Activated naive CD4-positive, alpha-beta T cell treated with anti-CD3 and anti-CD28 coated beads, Interleukin-2, amount 50 U/mL, for 72 hours (primary cell): ENCODE measurements around the gene C9orf78. TPM values are rescaled to one million over a fixed set of nuclear protein-coding genes. Genes with fewer than 3 reads are reported as not detected.

Source experiments
- ATAC-seq, 2 donors: fragments of 150-1000 bp; cut with Tn5 transposase; 2 replicates each; pipeline ENCODE4 v1.10.0; 2021; ENCODE audit warnings: mild to moderate bottlenecking in 2 of 2, moderate library complexity in 2 of 2
- DNase-seq, 2 donors: peaks; one replicate each; pipeline ENCODE4 v3.0.0; 2021 to 2022; ENCODE audit warnings: low spot score in 2 of 2
- H3K27ac Mint-ChIP-seq, 2 donors: one replicate each; pipeline ENCODE4 v1.8.0; 2022; ENCODE audit warnings: mild to moderate bottlenecking in 2 of 2, mixed read lengths in 2 of 2
- H3K36me3 Mint-ChIP-seq, 2 donors: one replicate each; pipeline ENCODE4 v1.8.0; 2022; ENCODE audit warnings: mixed read lengths in 2 of 2
- H3K9me3 Mint-ChIP-seq, 2 donors: one replicate each; pipeline ENCODE4 v1.8.0; 2022; ENCODE audit warnings: mixed read lengths in 2 of 2
- total RNA-seq, 2 donors: library from RNA; stranded (reverse); gene quantifications; one replicate each; pipeline ENCODE4 v1.2.3, GENCODE V29; 2022

Gene C9orf78, protein sequence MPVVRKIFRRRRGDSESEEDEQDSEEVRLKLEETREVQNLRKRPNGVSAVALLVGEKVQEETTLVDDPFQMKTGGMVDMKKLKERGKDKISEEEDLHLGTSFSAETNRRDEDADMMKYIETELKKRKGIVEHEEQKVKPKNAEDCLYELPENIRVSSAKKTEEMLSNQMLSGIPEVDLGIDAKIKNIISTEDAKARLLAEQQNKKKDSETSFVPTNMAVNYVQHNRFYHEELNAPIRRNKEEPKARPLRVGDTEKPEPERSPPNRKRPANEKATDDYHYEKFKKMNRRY
- total RNA-seq = 10 to 100 TPM; 43.9 to 58.4 TPM

DNA sequence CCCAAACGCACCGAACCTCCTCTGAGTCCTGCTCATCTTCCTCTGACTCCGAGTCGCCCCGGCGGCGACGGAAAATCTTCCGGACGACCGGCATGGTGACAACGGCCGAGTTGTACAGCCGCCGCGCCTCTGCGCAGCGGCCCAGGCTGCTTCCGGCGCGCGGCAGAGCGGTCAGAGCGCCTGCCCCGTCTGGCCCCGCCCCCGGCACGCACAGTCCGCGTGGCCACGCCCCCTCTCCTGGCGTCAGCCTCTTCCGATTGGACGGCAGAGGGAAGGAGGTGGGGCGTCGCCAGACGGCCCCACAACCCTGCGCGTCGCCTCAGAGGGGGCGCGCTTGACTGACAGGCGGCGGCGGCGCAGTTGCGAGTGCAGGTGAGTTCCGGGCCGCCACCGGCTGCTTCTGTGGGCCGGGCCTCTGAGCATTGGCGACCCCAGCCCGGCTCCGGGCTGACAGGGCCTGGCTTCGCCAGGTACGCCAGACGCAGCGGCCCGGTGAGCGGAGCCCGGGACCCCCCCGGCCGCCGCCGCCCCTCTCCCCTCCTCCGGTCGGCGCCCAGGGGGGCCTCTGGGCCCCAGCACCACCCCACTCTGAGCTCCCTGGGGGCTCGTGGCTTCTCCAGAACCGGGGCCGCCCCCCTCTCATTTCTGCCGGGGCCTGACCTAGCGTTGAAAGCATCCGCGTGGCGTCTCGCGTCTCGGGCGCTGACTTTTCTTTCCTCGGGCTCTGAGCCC, at the start of gene C9orf78, which contains the start of gene USP20:
C9orf78 (minus strand) TSS at position 148 of the 732 bp plus-strand sequence; CDS start at position 94, 54 bp downstream.
USP20 (plus strand) TSS at position 331 of the 732 bp plus-strand sequence. CDS start 17,098 bp downstream, outside the sequence.
- peak; percentile 98 for DNase-seq
- H3K27ac Mint-ChIP-seq = peak within 1 kb of the TSS; percentile 89 to 99
- H3K36me3 Mint-ChIP-seq = peaks cover 37 to 43% of the 10 kb centered on the region in 2 donors
- no peaks in the 10 kb centered on the region for H3K9me3 Mint-ChIP-seq
- ATAC-seq = peak; percentile 84 to 93

DNA sequence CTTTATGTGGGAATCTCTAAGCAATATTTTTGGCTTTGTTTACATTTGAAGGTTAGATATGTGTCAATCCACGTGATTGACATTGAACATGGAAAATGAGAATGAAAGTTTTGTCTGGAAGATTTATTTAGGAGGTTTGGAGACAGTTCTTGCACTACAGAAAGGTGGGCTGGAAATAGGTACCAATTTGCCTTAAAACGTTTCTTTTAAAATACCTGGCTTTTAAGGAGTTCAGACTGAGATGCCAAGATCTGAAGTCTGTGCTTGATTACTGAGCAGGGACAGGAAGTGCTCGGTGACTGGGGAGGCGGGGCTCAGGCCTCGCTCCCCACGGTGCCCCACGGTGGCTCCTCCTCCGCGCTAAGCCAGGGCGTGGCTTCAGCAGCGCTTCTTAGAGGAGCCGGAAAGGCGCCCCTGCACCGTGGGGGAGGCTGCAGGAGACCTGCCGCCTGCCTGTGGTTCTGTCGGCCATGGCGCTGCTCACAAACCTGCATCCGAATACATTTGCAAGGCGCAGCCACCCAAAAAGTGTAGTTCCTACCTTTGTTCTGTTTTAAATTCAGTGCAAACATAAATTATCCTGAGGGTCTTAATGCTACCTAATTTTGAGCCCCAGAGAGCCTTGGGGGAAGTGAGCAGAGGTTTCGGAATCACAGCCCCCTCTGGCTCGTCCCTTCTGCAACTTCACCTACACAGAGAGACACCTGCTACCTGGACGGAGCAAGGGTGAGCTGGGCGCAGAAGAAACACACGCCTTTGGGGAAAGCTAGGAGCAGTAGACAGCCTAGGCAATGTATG, 49.3 kb upstream of the C9orf78 start:
- peaks cover 16 to 17% of the 10 kb centered on the region in 2 donors for H3K36me3 Mint-ChIP-seq

GRCh38 chr9:129881547-129882324, 46.7 kb upstream of the C9orf78 start:
- no peak for ATAC-seq
- H3K27ac Mint-ChIP-seq = peak overlapping the region; percentile 57 to 85

More for the DNA sequence above, 49.3 kb upstream of the C9orf78 start:
- peak; percentile 47 to 56 for ATAC-seq
- Mint-ChIP-seq H3K27ac (peak overlapping the region; percentile 97 to 98), H3K9me3 (no peaks in the 10 kb centered on the region)
- peak; percentile 93 to 96 for DNase-seq

GRCh38 chr9:129880654-129881546, 45.8 kb upstream of the C9orf78 start:
- Mint-ChIP-seq H3K27ac (peak overlapping the region; percentile 37 to 85), H3K9me3 (no peaks in the 10 kb centered on the region), H3K36me3 (peaks cover 6 to 14% of the 10 kb centered on the region in 2 donors)
- DNase-seq (no peak), ATAC-seq (no peak)

More at GRCh38 chr9:129881547-129882324, 46.7 kb upstream of the C9orf78 start:
- no peaks in the 10 kb centered on the region for H3K9me3 Mint-ChIP-seq
- DNase-seq = no peak
- peaks cover 6 to 14% of the 10 kb centered on the region in 2 donors for H3K36me3 Mint-ChIP-seq

GRCh38 chr9:129879991-129880653, 45.0 kb upstream of the C9orf78 start:
- no peaks in the 10 kb centered on the region for H3K9me3 Mint-ChIP-seq
- peaks cover 6 to 9% of the 10 kb centered on the region in 2 donors for H3K36me3 Mint-ChIP-seq
- peak overlapping the region in 1 of 2 donors; percentile 81 for H3K27ac Mint-ChIP-seq
- ATAC-seq (no peak), DNase-seq (no peak)

DNA sequence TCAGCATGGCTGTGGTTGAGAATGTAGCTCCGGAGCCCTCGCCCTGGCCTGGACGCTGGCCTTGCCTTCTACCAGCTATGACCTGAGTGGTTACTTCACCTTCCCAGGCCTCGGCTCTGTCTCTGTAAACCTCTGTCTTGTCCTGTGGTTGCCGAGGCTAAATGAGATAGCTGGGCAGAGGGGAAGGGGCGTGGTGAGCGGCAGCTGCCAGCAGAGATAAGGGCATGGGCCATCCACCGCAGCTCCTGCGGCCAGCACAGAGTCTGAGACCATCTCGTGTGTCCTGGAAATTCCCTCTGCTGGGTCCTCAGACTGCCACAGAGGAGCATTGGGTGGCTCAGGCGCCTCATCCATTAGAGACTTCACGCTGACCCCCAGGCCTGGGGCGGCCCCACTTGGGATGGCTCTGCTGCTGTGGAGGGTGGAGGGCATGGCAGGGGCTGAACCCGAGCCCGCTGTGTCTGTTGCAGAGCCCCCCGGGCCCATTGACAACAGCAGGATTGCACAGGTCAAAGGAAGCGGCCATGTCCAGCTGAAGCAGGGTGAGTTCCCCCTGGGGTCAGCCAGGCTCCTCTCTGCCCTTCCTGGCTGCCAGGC, 44.1 kb upstream of the C9orf78 start:
- Mint-ChIP-seq H3K27ac (no peak overlapping the region), H3K9me3 (no peaks in the 10 kb centered on the region), H3K36me3 (no peaks in the 10 kb centered on the region)
- DNase-seq (no peak), ATAC-seq (no peak)

GRCh38 chr9:129878291-129878690, 43.2 kb upstream of the C9orf78 start:
- peaks cover 0 to 8% of the 10 kb centered on the region in 2 donors for H3K36me3 Mint-ChIP-seq
- peak overlapping the region in 1 of 2 donors; percentile 65 for H3K27ac Mint-ChIP-seq
- DNase-seq = no peak
- H3K9me3 Mint-ChIP-seq = no peaks in the 10 kb centered on the region
- ATAC-seq = peak in 1 of 2 donors; percentile 5

- Mint-ChIP-seq H3K27ac (peak overlapping the region; percentile 29 to 41), H3K36me3 (peaks cover 0 to 9% of the 10 kb centered on the region in 2 donors), H3K9me3 (no peaks in the 10 kb centered on the region)
- DNase-seq = no peak
- no peak for ATAC-seq
These were observed 41.7 kb upstream of the C9orf78 start for GRCh38 chr9:129876815-129877214.

- Mint-ChIP-seq H3K36me3 (peaks cover 8 to 16% of the 10 kb centered on the region in 2 donors), H3K9me3 (no peaks in the 10 kb centered on the region), H3K27ac (peak overlapping the region in 1 of 2 donors; percentile 51)
- DNase-seq = no peak
- ATAC-seq = no peak
These were observed 40.8 kb upstream of the C9orf78 start for GRCh38 chr9:129875687-129876395.

GRCh38 chr9:129875181-129875611, 40.1 kb upstream of the C9orf78 start:
- no peak for DNase-seq
- H3K36me3 Mint-ChIP-seq = peaks cover 11 to 18% of the 10 kb centered on the region in 2 donors
- H3K27ac Mint-ChIP-seq = peak overlapping the region in 1 of 2 donors; percentile 65

DNA sequence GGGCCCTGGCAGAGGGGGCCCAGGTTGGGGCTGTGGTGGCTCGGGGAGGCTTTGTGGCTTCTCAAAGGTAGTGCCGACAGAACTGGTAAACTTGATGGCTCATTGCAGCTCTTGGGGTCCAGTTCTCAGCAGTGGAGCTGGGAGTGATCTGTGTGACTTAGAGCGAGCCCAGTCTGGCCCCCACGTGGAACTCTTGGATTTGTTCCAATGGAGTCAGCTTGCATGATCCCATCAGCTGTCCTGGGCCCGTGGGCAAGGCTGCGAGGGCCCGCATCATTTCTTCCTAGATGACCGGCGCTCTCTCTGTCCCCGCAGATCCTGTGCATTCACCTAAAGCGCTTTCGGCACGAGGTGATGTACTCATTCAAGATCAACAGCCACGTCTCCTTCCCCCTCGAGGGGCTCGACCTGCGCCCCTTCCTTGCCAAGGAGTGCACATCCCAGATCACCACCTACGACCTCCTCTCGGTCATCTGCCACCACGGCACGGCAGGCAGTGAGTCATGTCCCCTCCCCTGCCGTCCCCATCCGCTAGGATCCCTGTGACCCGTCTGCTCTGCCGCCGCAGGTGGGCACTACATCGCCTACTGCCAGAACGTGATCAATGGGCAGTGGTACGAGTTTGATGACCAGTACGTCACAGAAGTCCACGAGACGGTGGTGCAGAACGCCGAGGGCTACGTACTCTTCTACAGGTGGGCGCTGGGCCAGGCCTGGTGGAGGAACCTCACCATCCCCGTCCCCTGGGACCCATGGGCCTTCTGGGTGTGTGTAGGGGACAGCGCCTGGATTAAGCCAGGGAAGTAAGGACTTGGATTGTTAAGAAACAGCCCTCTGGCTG, 39.4 kb upstream of the C9orf78 start:
- Mint-ChIP-seq H3K27ac (peak overlapping the region in 1 of 2 donors; percentile 65), H3K9me3 (no peaks in the 10 kb centered on the region)

More at GRCh38 chr9:129875181-129875611, 40.1 kb upstream of the C9orf78 start:
- peak in 1 of 2 donors; percentile 5 for ATAC-seq
- no peaks in the 10 kb centered on the region for H3K9me3 Mint-ChIP-seq

GRCh38 chr9:129873563-129874190, 38.6 kb upstream of the C9orf78 start:
- no peak for DNase-seq
- no peaks in the 10 kb centered on the region for H3K9me3 Mint-ChIP-seq
- H3K27ac Mint-ChIP-seq = peak overlapping the region; percentile 65 to 79
- peaks cover 16 to 18% of the 10 kb centered on the region in 2 donors for H3K36me3 Mint-ChIP-seq
- ATAC-seq = no peak

More for the DNA sequence above, 39.4 kb upstream of the C9orf78 start:
- H3K36me3 Mint-ChIP-seq = peaks cover 15 to 18% of the 10 kb centered on the region in 2 donors
- ATAC-seq = no peak
- DNase-seq = no peak
